IMR-90 (cell line): ENCODE measurements around the gene NTRK2. TPM values are rescaled to one million over a fixed set of nuclear protein-coding genes. Genes with fewer than 3 reads are reported as not detected.

Source experiments
- ATAC-seq: fragments of 200-7000 bp; cut with Tn5 transposase; 2 replicates; pipeline ENCODE4 v1.9.1; 2020; ENCODE audit warnings: low read depth, mild to moderate bottlenecking, moderate library complexity
- BruUV-seq: library from RNA; stranded (reverse); fragments of 400-500 nt; replicated peaks from 2 replicates; lab custom pipeline; 2021; lab: Mats Ljungman, UMichigan
- CTCF ChIA-PET: fragments of 300-600 bp; formaldehyde crosslinking; extraction: SDS; loops from one replicate; lab custom pipeline; 2021; ENCODE audit warnings: antibody characterized with exemption; lab: Yijun Ruan, JAX
- POLR2A ChIA-PET: fragments of 300-600 bp; sonication (Branson Sonifier 250); formaldehyde crosslinking; loops from one replicate; lab custom pipeline; 2022; ENCODE audit warnings: antibody characterized with exemption; ENCODE audit not compliant: unreplicated experiment; lab: Charles Lee
- DNase-seq: peaks from one replicate; pipeline ENCODE4 v3.0.0; 2013
- H2AFZ ChIP-seq: replicated peaks from 2 replicates; pipeline ENCODE3; 2013; ENCODE audit warnings: low read length, mild to moderate bottlenecking; ENCODE audit not compliant: poor library complexity
- H2AK5ac ChIP-seq: 2 replicates; pipeline ENCODE4 v1.6.1; 2013; ENCODE audit warnings: low read depth, low read length, inconsistent platforms
- H2AK9ac ChIP-seq: replicated peaks from 2 replicates; pipeline ENCODE3; 2013; ENCODE audit warnings: mild to moderate bottlenecking, low read depth, low read length, moderate library complexity; ENCODE audit not compliant: poor library complexity
- H2BK120ac ChIP-seq: 2 replicates; pipeline ENCODE4 v1.6.1; 2013; ENCODE audit warnings: low read depth, low read length, inconsistent platforms
- H2BK15ac ChIP-seq: 3 replicates; pipeline ENCODE4 v1.6.1; 2013; ENCODE audit warnings: low read depth, low read length, inconsistent platforms
- H2BK20ac ChIP-seq: 2 replicates; pipeline ENCODE4 v1.6.1; 2013; ENCODE audit warnings: low read depth, mild to moderate bottlenecking, inconsistent platforms, low read length, moderate library complexity
- H2BK5ac ChIP-seq: 2 replicates; pipeline ENCODE4 v1.6.1; 2013; ENCODE audit warnings: mild to moderate bottlenecking, low read depth, low read length, inconsistent platforms; ENCODE audit not compliant: poor library complexity, severe bottlenecking
- H3K14ac ChIP-seq: replicated peaks from 2 replicates; pipeline ENCODE4 v1.6.1; 2013; ENCODE audit warnings: low read depth, low read length, inconsistent platforms
- H3K18ac ChIP-seq: 2 replicates; pipeline ENCODE4 v1.6.1; 2013; ENCODE audit warnings: low read depth, low read length, control low read depth
- H3K23ac ChIP-seq: 2 replicates; pipeline ENCODE4 v1.6.1; 2013; ENCODE audit warnings: low read depth, low read length, inconsistent platforms
- H3K27ac ChIP-seq: 2 replicates; pipeline ENCODE4 v1.5.1; 2013; ENCODE audit warnings: mild to moderate bottlenecking, control low read depth, low read length; ENCODE audit not compliant: insufficient read depth
- H3K27me3 ChIP-seq: 2 replicates; pipeline ENCODE4 v1.6.1; 2013; ENCODE audit warnings: low read length; ENCODE audit not compliant: control insufficient read depth, insufficient read depth
- H3K36me3 ChIP-seq: 2 replicates; pipeline ENCODE4 v1.6.1; 2013; ENCODE audit warnings: low read length, mixed read lengths; ENCODE audit not compliant: control insufficient read depth, insufficient read depth
- H3K4ac ChIP-seq: 2 replicates; pipeline ENCODE4 v1.6.1; 2013; ENCODE audit warnings: low read depth, low read length, inconsistent platforms
- H3K4me1 ChIP-seq: 2 replicates; pipeline ENCODE4 v1.6.1; 2013; ENCODE audit warnings: low read length, mixed read lengths; ENCODE audit not compliant: control insufficient read depth, insufficient read depth
- H3K4me2 ChIP-seq: 2 replicates; pipeline ENCODE4 v1.6.1; 2013; ENCODE audit warnings: low read depth, mild to moderate bottlenecking, control low read depth, low read length, moderate library complexity
- H3K4me3 ChIP-seq: 2 replicates; pipeline ENCODE4 v1.5.1; 2013; ENCODE audit warnings: low read depth, mild to moderate bottlenecking, control low read depth, low read length, moderate library complexity; ENCODE audit not compliant: insufficient read depth
- H3K56ac ChIP-seq: 2 replicates; pipeline ENCODE4 v1.6.1; 2013; ENCODE audit warnings: low read length, inconsistent platforms; ENCODE audit not compliant: insufficient read depth; ENCODE audit errors: extremely low read depth
- H3K79me1 ChIP-seq, 2 experiments: 2 replicates each; pipeline ENCODE4 v1.6.1; 2013; ENCODE audit warnings: low read length in 2 of 2, inconsistent platforms in 1 of 2, low read depth in 1 of 2
- H3K9ac ChIP-seq: 2 replicates; pipeline ENCODE4 v1.6.1; 2013; ENCODE audit warnings: low read depth, low read length, control low read depth
- H3K9me1 ChIP-seq: 2 replicates; pipeline ENCODE4 v1.6.1; 2013; ENCODE audit warnings: low read length, inconsistent platforms; ENCODE audit not compliant: insufficient read depth
- H3K9me3 ChIP-seq: 2 replicates; pipeline ENCODE4 v1.6.1; 2013; ENCODE audit warnings: low read length; ENCODE audit not compliant: control insufficient read depth, insufficient read depth
- H4K20me1 ChIP-seq: 2 replicates; pipeline ENCODE4 v1.6.1; 2013; ENCODE audit warnings: low read length, inconsistent platforms; ENCODE audit not compliant: insufficient read depth
- H4K5ac ChIP-seq: 2 replicates; pipeline ENCODE4 v1.6.1; 2013; ENCODE audit warnings: mild to moderate bottlenecking, low read depth, low read length, control low read depth
- H4K8ac ChIP-seq, 2 experiments: 2 replicates each; pipeline ENCODE4 v1.6.1; 2013; ENCODE audit warnings: low read depth in 2 of 2, low read length in 2 of 2, control low read depth in 1 of 2, inconsistent platforms in 1 of 2
- H4K91ac ChIP-seq: 2 replicates; pipeline ENCODE4 v1.6.1; 2013; ENCODE audit warnings: low read depth, low read length, inconsistent platforms; ENCODE audit not compliant: insufficient read depth
- CEBPB ChIP-seq: IDR thresholded peaks from 2 replicates; pipeline ENCODE4 v1.6.1; 2012; ENCODE audit warnings: low read depth, low read length, improper control_type of control experiment
- CHD1 ChIP-seq: IDR thresholded peaks from 2 replicates; pipeline ENCODE4 v1.6.1; 2012; ENCODE audit warnings: low read depth, low read length, improper control_type of control experiment
- FOS ChIP-seq: fragments of 150-350 bp; IDR thresholded peaks from 2 replicates; pipeline ENCODE4 v1.6.1; 2016; ENCODE audit warnings: low read depth, low read length
- MAFK ChIP-seq: IDR thresholded peaks from 2 replicates; pipeline ENCODE4 v1.6.1; 2012; ENCODE audit warnings: low read depth, low read length, improper control_type of control experiment
- MAZ ChIP-seq: IDR thresholded peaks from 2 replicates; pipeline ENCODE4 v1.6.1; 2012; ENCODE audit warnings: low read depth, mild to moderate bottlenecking, low read length, improper control_type of control experiment, moderate library complexity, borderline replicate concordance
- MXI1 ChIP-seq: IDR thresholded peaks from 2 replicates; pipeline ENCODE4 v1.6.1; 2012; ENCODE audit warnings: low read depth, mild to moderate bottlenecking, low read length, moderate library complexity, borderline replicate concordance
- NFE2L2 ChIP-seq: fragments of 150-350 bp; IDR thresholded peaks from 2 replicates; pipeline ENCODE4 v1.6.1; 2016; ENCODE audit warnings: low read depth, mild to moderate bottlenecking, low read length
- RCOR1 ChIP-seq: IDR thresholded peaks from 2 replicates; pipeline ENCODE4 v1.6.1; 2012; ENCODE audit warnings: mild to moderate bottlenecking, low read length, improper control_type of control experiment; ENCODE audit not compliant: insufficient replicate concordance
- RFX5 ChIP-seq: IDR thresholded peaks from 2 replicates; pipeline ENCODE4 v1.8.0; 2012; ENCODE audit warnings: low read depth, mild to moderate bottlenecking, low read length, moderate library complexity
- SMC3 ChIP-seq: fragments of 150-350 bp; IDR thresholded peaks from 2 replicates; pipeline ENCODE4 v1.6.1; 2016; ENCODE audit warnings: low read depth, mild to moderate bottlenecking, antibody characterized with exemption, low read length, moderate library complexity
- WGBS, 2 experiments: methylation state at CpG; one replicate each; pipeline versions ENCODE4 v1.1.5 to v1.1.7; 2013; ENCODE audit warnings: missing lambda C conversion rate in 2 of 2; ENCODE audit not compliant: insufficient read length in 1 of 2; ENCODE audit errors: extremely low coverage in 2 of 2; 5-methylcytosine and 5-hydroxymethylcytosine counted together
- dilution Hi-C: fragments of 300-500 bp; cut with HindIII; formaldehyde crosslinking; loops from one replicate; pipeline ENCODE4 v1.14.3; 2018; ENCODE audit warnings: low sequenced_read_pairs; ENCODE audit not compliant: unreplicated experiment
- in situ Hi-C: fragments of 300-500 bp; cut with MboI; formaldehyde crosslinking; loops from 3 replicates; pipeline ENCODE4 v1.14.3; 2019; ENCODE audit warnings: low sequenced_read_pairs, inconsistent platforms, mixed read lengths
- intact Hi-C: fragments of 100-400 bp; cut with micrococcal nuclease; formaldehyde crosslinking; loops from 2 replicates; pipeline ENCODE4 v1.10.0; 2022
- polyA plus RNA-seq, 3 experiments: library from polyadenylated mRNA; depleted of rRNA; stranded (reverse); fragments of >200 nt; gene quantifications; 2 replicates each; pipeline ENCODE4 v1.2.3, GENCODE V29; 2012; ENCODE audit warnings: low replicate concordance in 1 of 3
- total RNA-seq: library from RNA; depleted of rRNA; stranded (reverse); fragments of >200 nt; gene quantifications from 2 replicates; pipeline ENCODE4 v1.2.3, GENCODE V29; 2012
- TF ChIP-seq, protein P1 (sequence below): fragments of 150-350 bp; IDR thresholded peaks from 2 replicates; pipeline ENCODE4 v1.6.1; 2017; ENCODE audit warnings: mild to moderate bottlenecking, antibody characterized with exemption, low read length, low read depth
- TF ChIP-seq, protein P2 (sequence below): fragments of 150-350 bp; IDR thresholded peaks from 2 replicates; pipeline ENCODE4 v1.6.1; 2016; ENCODE audit warnings: low read depth, mild to moderate bottlenecking, low read length, moderate library complexity, borderline replicate concordance

The NTRK2 gene
- total and polyA plus RNA-seq, 2 of the 4 experiments (the other 2 are of a cell fraction) = under 0.01 to 0.02 TPM

- dilution Hi-C loops (no loop called here), in situ Hi-C loops (no loop called here), intact Hi-C loops (no loop called here)
- Histone ChIP-seq H3K79me1 (no peaks in the 10 kb centered on the region), H3K27ac (no peak overlapping the region), H2BK120ac (no peak overlapping the region), H4K5ac (no peak overlapping the region), H3K4me3 (no peak overlapping the region), H3K4ac (no peak overlapping the region), H3K36me3 (no peaks in the 10 kb centered on the region), H3K18ac (no peak overlapping the region), H2AK9ac (no peak overlapping the region), H3K9me3 (peaks cover 5% of the 10 kb centered on the region; the same call in 1 of the 2 replicates), H3K4me2 (no peak overlapping the region), H4K20me1 (no peaks in the 10 kb centered on the region), H2BK15ac (no peak overlapping the region), H4K91ac (no peak overlapping the region), H3K4me1 (no peaks in the 10 kb centered on the region), H4K8ac (no peak overlapping the region), H3K9ac (no peak overlapping the region), H2AFZ (no peak overlapping the region), H2BK5ac (no peak overlapping the region), H3K9me1 (no peaks in the 10 kb centered on the region), H2AK5ac (no peak overlapping the region), H3K27me3 (no peaks in the 10 kb centered on the region), H3K23ac (no peak overlapping the region), H3K56ac (no peak overlapping the region), H3K14ac (no peak overlapping the region), H2BK20ac (no peak overlapping the region)
- no peak for ATAC-seq
- POLR2A ChIA-PET = no interaction called here
- no CpG with 5 or more reads among the region's 4 CpGs for WGBS, 2 experiments
- DNase-seq = no peak
- TF ChIP-seq MXI1 = no peak
- no peak for TF ChIP-seq MAFK
- no peak for TF ChIP-seq SMC3
- TF ChIP-seq CHD1 = no peak
- TF ChIP-seq RFX5 = no peak
- TF ChIP-seq, protein P1, sequence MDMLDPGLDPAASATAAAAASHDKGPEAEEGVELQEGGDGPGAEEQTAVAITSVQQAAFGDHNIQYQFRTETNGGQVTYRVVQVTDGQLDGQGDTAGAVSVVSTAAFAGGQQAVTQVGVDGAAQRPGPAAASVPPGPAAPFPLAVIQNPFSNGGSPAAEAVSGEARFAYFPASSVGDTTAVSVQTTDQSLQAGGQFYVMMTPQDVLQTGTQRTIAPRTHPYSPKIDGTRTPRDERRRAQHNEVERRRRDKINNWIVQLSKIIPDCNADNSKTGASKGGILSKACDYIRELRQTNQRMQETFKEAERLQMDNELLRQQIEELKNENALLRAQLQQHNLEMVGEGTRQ = no peak
- TF ChIP-seq CEBPB = no peak
- no peak for TF ChIP-seq NFE2L2
- no peak for TF ChIP-seq MAZ
- TF ChIP-seq, protein P2, sequence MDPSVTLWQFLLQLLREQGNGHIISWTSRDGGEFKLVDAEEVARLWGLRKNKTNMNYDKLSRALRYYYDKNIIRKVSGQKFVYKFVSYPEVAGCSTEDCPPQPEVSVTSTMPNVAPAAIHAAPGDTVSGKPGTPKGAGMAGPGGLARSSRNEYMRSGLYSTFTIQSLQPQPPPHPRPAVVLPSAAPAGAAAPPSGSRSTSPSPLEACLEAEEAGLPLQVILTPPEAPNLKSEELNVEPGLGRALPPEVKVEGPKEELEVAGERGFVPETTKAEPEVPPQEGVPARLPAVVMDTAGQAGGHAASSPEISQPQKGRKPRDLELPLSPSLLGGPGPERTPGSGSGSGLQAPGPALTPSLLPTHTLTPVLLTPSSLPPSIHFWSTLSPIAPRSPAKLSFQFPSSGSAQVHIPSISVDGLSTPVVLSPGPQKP = no peak
- TF ChIP-seq RCOR1 = no peak
- TF ChIP-seq FOS = no peak
- CTCF ChIA-PET = no interaction called here
- BruUV-seq = no TSS peak
Observed at GRCh38 chr9:84874022-84874421, 204.5 kb downstream of the NTRK2 start.
